ENCODE measurements around the gene ZNF507. TPM values are rescaled to one million over a fixed set of nuclear protein-coding genes. Genes with fewer than 3 reads are reported as not detected.

Gene ZNF507
- total and polyA plus RNA-seq, 2 of the 8 experiments (the other 6 are each of a cell fraction or from before 2014, with no cell fraction given) = 8.6 to 28.8 TPM

GRCh38 chr19:32368787-32369186 lies 23.4 kb downstream of the ZNF507 start (continued):
- TF ChIP-seq JUND (IDR thresholded peaks at IDR 0.05; ENCODE audit: low read length) (no peak), HDAC6 (IDR thresholded peaks at IDR 0.05; ENCODE audit: low read depth, low read length) (no peak), KDM5A (IDR thresholded peaks at IDR 0.05; ENCODE audit: low read length) (no peak)
